HFFc6 (cell line): Measurements from ENCODE around the gene SCRT2. TPM values are rescaled to one million over a fixed set of nuclear protein-coding genes. Genes with fewer than 3 reads are reported as not detected.

Source experiments
- DNase-seq: peaks from one replicate; pipeline ENCODE4 v3.0.0-alpha.2; 2018
- H3K27ac Mint-ChIP-seq: 2 replicates; pipeline ENCODE4 v1.8.0; 2020; ENCODE audit warnings: mild to moderate bottlenecking, mixed read lengths
- H3K27me3 Mint-ChIP-seq: 2 replicates; pipeline ENCODE4 v1.8.0; 2021; ENCODE audit warnings: mild to moderate bottlenecking, moderate library complexity, mixed read lengths; ENCODE audit not compliant: insufficient read depth
- H3K36me3 Mint-ChIP-seq: 2 replicates; pipeline ENCODE4 v1.8.0; 2021; ENCODE audit warnings: low read depth, mixed read lengths
- H3K4me1 Mint-ChIP-seq: 2 replicates; pipeline ENCODE4 v1.8.0; 2020; ENCODE audit warnings: low read depth, mixed read lengths
- H3K4me3 Mint-ChIP-seq: 2 replicates; pipeline ENCODE4 v1.8.0; 2020; ENCODE audit warnings: mild to moderate bottlenecking, moderate library complexity, mixed read lengths
- H3K9me3 Mint-ChIP-seq: 2 replicates; pipeline ENCODE4 v1.8.0; 2020; ENCODE audit warnings: mild to moderate bottlenecking, mixed read lengths
- CTCF ChIP-seq: fragments of 200-600 bp; sonication (generic); IDR thresholded peaks from 2 replicates; pipeline ENCODE4 v1.5.0; 2021; ENCODE audit warnings: antibody characterized with exemption, mild to moderate bottlenecking
- total RNA-seq, 6 experiments: library from RNA; stranded (reverse); fragmentation: NEBNext Ultra II Directional; extraction: Animal tissue kit (Norgen Biotek cat#: 25700); gene quantifications; 2 replicates in 1 of 6; 3 replicates in 5 of 6; pipeline ENCODE4 v1.2.3, GENCODE V29; 2021

SCRT2 gene
- total RNA-seq, 6 experiments from 2014 or later: not detected

GRCh38 chr20:654417-654750 is 21.2 kb downstream of the SCRT2 start:
- Mint-ChIP-seq H3K27me3 (peaks cover 3% of the 10 kb centered on the region), H3K4me3 (peak overlapping the region; percentile 85; the same call in 1 of the 2 replicates), H3K9me3 (no peaks in the 10 kb centered on the region), H3K27ac (peak overlapping the region; percentile 82), H3K4me1 (peaks cover 62% of the 10 kb centered on the region), H3K36me3 (peaks cover 19% of the 10 kb centered on the region)
- no peak for DNase-seq
- no peak for TF ChIP-seq CTCF

GRCh38 chr20:653590-654416 is 21.8 kb downstream of the SCRT2 start:
- Mint-ChIP-seq H3K27me3 (peaks cover 3% of the 10 kb centered on the region), H3K27ac (peak overlapping the region; percentile 82), H3K4me3 (peak overlapping the region; percentile 85), H3K36me3 (peaks cover 25% of the 10 kb centered on the region), H3K9me3 (no peaks in the 10 kb centered on the region), H3K4me1 (peaks cover 56% of the 10 kb centered on the region)
- TF ChIP-seq CTCF: peak; percentile 46; the same call in 1 of the 2 replicates
- DNase-seq: no peak

GRCh38 chr20:653110-653589 is 22.5 kb downstream of the SCRT2 start, which contains the start of gene SRXN1:
Gene SRXN1, minus strand, starts transcription at chr20:653200. Its CDS starts 15 bp downstream, at chr20:653185.
- peak; percentile 84 for DNase-seq
- Mint-ChIP-seq H3K27ac (peak within 1 kb of the TSS; percentile 82), H3K27me3 (peaks cover 3% of the 10 kb centered on the region), H3K4me1 (peaks cover 49% of the 10 kb centered on the region), H3K36me3 (peaks cover 30% of the 10 kb centered on the region), H3K4me3 (peak within 1 kb of the TSS; percentile 95), H3K9me3 (no peaks in the 10 kb centered on the region)
- peak; percentile 83 for TF ChIP-seq CTCF

- TF ChIP-seq CTCF: no peak
- Mint-ChIP-seq H3K36me3 (peaks cover 35% of the 10 kb centered on the region), H3K4me3 (peak overlapping the region; percentile 95), H3K27me3 (peaks cover 3% of the 10 kb centered on the region), H3K4me1 (peaks cover 44% of the 10 kb centered on the region), H3K9me3 (no peaks in the 10 kb centered on the region), H3K27ac (peak overlapping the region; percentile 68)
- peak; percentile 23 for DNase-seq
Measured at GRCh38 chr20:652615-653109, 22.9 kb downstream of the SCRT2 start.

GRCh38 chr20:651713-652614 is 23.6 kb downstream of the SCRT2 start:
- Mint-ChIP-seq H3K4me3 (peak overlapping the region; percentile 95), H3K4me1 (peaks cover 44% of the 10 kb centered on the region), H3K9me3 (no peaks in the 10 kb centered on the region), H3K27me3 (peaks cover 3% of the 10 kb centered on the region), H3K27ac (peak overlapping the region; percentile 68), H3K36me3 (peaks cover 35% of the 10 kb centered on the region)
- no peak for DNase-seq
- TF ChIP-seq CTCF: no peak
